GM18505 (cell line): ENCODE data around the gene RERE.
"Not testable (repeated sequence)": the region's sequence is repeated elsewhere in the genome, so short reads cannot be mapped to it uniquely, and the experiment has no call there.

Source experiments
- ATAC-seq: cut with Tn5 transposase; IDR thresholded peaks from one replicate; pipeline ENCODE4 v1.9.1; 2021; ENCODE audit not compliant: unreplicated experiment
- POLR2A ChIP-seq: IDR thresholded peaks from 4 replicates; pipeline ENCODE4 v1.6.1; 2011; ENCODE audit warnings: borderline replicate concordance; ENCODE audit not compliant: insufficient read depth, insufficient read length; ENCODE audit errors: extremely low read depth

The RERE gene

GRCh38 chr1:8797216-8797615 is 20.2 kb downstream of the RERE start:
- no peak for ATAC-seq
- no peak for TF ChIP-seq POLR2A

GRCh38 chr1:8796812-8797211 is 20.6 kb downstream of the RERE start:
- no peak for TF ChIP-seq POLR2A

GRCh38 chr1:8794605-8795004 is 22.8 kb downstream of the RERE start:
- no peak for ATAC-seq
- no peak for TF ChIP-seq POLR2A

More at GRCh38 chr1:8796812-8797211, 20.6 kb downstream of the RERE start:
- ATAC-seq, result no peak

GRCh38 chr1:8791819-8792218 is 25.6 kb downstream of the RERE start:
- TF ChIP-seq POLR2A, result no peak
- ATAC-seq, result no peak

GRCh38 chr1:8790987-8791386 is 26.5 kb downstream of the RERE start:
- TF ChIP-seq POLR2A, result no peak
- ATAC-seq, result no peak

- no peak for ATAC-seq
- TF ChIP-seq POLR2A, result no peak
Observed at GRCh38 chr1:8790478-8790877, 27.0 kb downstream of the RERE start.

GRCh38 chr1:8789314-8790214 is 27.9 kb downstream of the RERE start:
- no peak for TF ChIP-seq POLR2A
- ATAC-seq, result no peak

GRCh38 chr1:8787218-8787617 is 30.2 kb downstream of the RERE start:
- no peak for TF ChIP-seq POLR2A
- ATAC-seq, result no peak

GRCh38 chr1:8786204-8786603 is 31.2 kb downstream of the RERE start:
- not testable (repeated sequence) for ATAC-seq

GRCh38 chr1:8782955-8783354 is 34.5 kb downstream of the RERE start:
- no peak for ATAC-seq
- TF ChIP-seq POLR2A, result no peak

- TF ChIP-seq POLR2A, result no peak
- ATAC-seq, result no peak
Observed at GRCh38 chr1:8782001-8782620, 35.3 kb downstream of the RERE start.

GRCh38 chr1:8780405-8780804 is 37.0 kb downstream of the RERE start:
- ATAC-seq, result no peak
- no peak for TF ChIP-seq POLR2A

- no peak for ATAC-seq
- no peak for TF ChIP-seq POLR2A
Observed at GRCh38 chr1:8777867-8778266, 39.6 kb downstream of the RERE start.

GRCh38 chr1:8776104-8776503 is 41.3 kb downstream of the RERE start:
- no peak for TF ChIP-seq POLR2A
- ATAC-seq, result no peak
